Transverse colon (tissue), 4 donors: Measurements from ENCODE around the gene SH3BP5.

Experiments used
- CTCF ChIP-seq, 5 experiments: fragments of 200-600 bp in 3 of 5; fragments of 450-650 bp in 2 of 5; sonication (generic) in 3 of 5; IDR thresholded peaks; 1 replicate in 2 of 5; 2 replicates in 3 of 5; pipeline ENCODE4 v1.5.1; 2016 to 2017; ENCODE audit warnings: antibody characterized with exemption in 5 of 5, inconsistent platforms in 3 of 5, mild to moderate bottlenecking in 2 of 5, moderate library complexity in 1 of 5
- EP300 ChIP-seq: sonication (generic); formaldehyde crosslinking; IDR thresholded peaks from one replicate; pipeline ENCODE4 v1.6.1; 2017; ENCODE audit warnings: antibody characterized with exemption, low read depth
- POLR2A ChIP-seq: fragments of 450-650 bp; IDR thresholded peaks from one replicate; pipeline ENCODE4 v1.6.1; 2016; ENCODE audit warnings: antibody characterized with exemption, mild to moderate bottlenecking, moderate library complexity
- POLR2AphosphoS5 ChIP-seq, 3 donors: sonication (generic); formaldehyde crosslinking; IDR thresholded peaks; one replicate each; pipeline ENCODE4 v1.6.1; 2016; ENCODE audit warnings: antibody characterized with exemption in 3 of 3

- TF ChIP-seq EP300 (no peak), CTCF (IDR thresholded peaks at IDR 0.05) (no peak), POLR2A (no peak), POLR2AphosphoS5 (IDR thresholded peaks at IDR 0.05) (no peak)
Observed at GRCh38 chr3:15310491-15311370, 21.7 kb downstream of the SH3BP5 start.
